DND-41 (cell line): Measurements from ENCODE around the gene KHDC4.

ENCODE experiments used
- ATAC-seq: fragments of 200-7000 bp; cut with Tn5 transposase; 3 replicates; pipeline ENCODE4 v1.9.1; 2021; ENCODE audit warnings: low read depth; ENCODE audit not compliant: insufficient read depth
- DNase-seq: peaks from one replicate; pipeline ENCODE4 v3.0.0-alpha.2; 2020
- H2AFZ ChIP-seq: 2 replicates; pipeline ENCODE4 v1.6.0; 2012; ENCODE audit warnings: low read depth, low read length
- H3K27ac ChIP-seq: 2 replicates; pipeline ENCODE4 v1.5.1; 2012; ENCODE audit warnings: low read length, inconsistent platforms
- H3K27me3 ChIP-seq: fragments of 200-600 bp; sonication (generic); 2 replicates; pipeline ENCODE4 v1.6.0; 2012; ENCODE audit warnings: low read length, mild to moderate bottlenecking, inconsistent platforms; ENCODE audit not compliant: insufficient read depth, poor library complexity
- H3K36me3 ChIP-seq: 2 replicates; pipeline ENCODE4 v1.5.1; 2012; ENCODE audit warnings: low read length, inconsistent platforms; ENCODE audit not compliant: insufficient read depth
- H3K4me1 ChIP-seq: 2 replicates; pipeline ENCODE4 v1.5.1; 2012; ENCODE audit warnings: mild to moderate bottlenecking, low read length; ENCODE audit not compliant: insufficient read depth
- H3K4me2 ChIP-seq: 2 replicates; pipeline ENCODE4 v1.6.0; 2012; ENCODE audit warnings: mild to moderate bottlenecking, moderate library complexity, low read length, inconsistent platforms; ENCODE audit not compliant: insufficient read depth
- H3K4me3 ChIP-seq, 2 experiments: fragments of 200-600 bp in 1 of 2; shearing (Covaris generic) in 1 of 2; 2 replicates each; pipeline ENCODE4 v1.5.1; 2012 to 2016; ENCODE audit warnings: inconsistent platforms in 2 of 2, low read length in 2 of 2, mild to moderate bottlenecking in 2 of 2, low read depth in 1 of 2, moderate library complexity in 1 of 2
- H3K79me2 ChIP-seq: 2 replicates; pipeline ENCODE4 v1.6.0; 2012; ENCODE audit warnings: low read length, inconsistent platforms; ENCODE audit not compliant: insufficient read depth
- H3K9ac ChIP-seq: 2 replicates; pipeline ENCODE4 v1.6.0; 2012; ENCODE audit warnings: low read depth, mild to moderate bottlenecking, inconsistent platforms, low read length, moderate library complexity
- H3K9me3 ChIP-seq: 2 replicates; pipeline ENCODE4 v1.5.1; 2012; ENCODE audit warnings: low read length, moderate library complexity, mild to moderate bottlenecking, inconsistent platforms; ENCODE audit not compliant: insufficient read depth, severe bottlenecking
- H4K20me1 ChIP-seq: 2 replicates; pipeline ENCODE4 v1.6.0; 2012; ENCODE audit warnings: low read length; ENCODE audit not compliant: insufficient read depth
- EZH2 ChIP-seq: IDR thresholded peaks from 3 replicates; pipeline ENCODE4 v1.6.1; 2012; ENCODE audit warnings: borderline replicate concordance, low read depth, mild to moderate bottlenecking, moderate library complexity, low read length, inconsistent platforms; ENCODE audit not compliant: severe bottlenecking
- TF ChIP-seq, protein P1 (sequence below): IDR thresholded peaks from 2 replicates; pipeline ENCODE4 v1.5.1; 2012; ENCODE audit warnings: borderline replicate concordance, low read length, moderate library complexity, mild to moderate bottlenecking; ENCODE audit not compliant: poor library complexity, severe bottlenecking; ENCODE audit errors: extremely low read depth

Gene KHDC4

DNA sequence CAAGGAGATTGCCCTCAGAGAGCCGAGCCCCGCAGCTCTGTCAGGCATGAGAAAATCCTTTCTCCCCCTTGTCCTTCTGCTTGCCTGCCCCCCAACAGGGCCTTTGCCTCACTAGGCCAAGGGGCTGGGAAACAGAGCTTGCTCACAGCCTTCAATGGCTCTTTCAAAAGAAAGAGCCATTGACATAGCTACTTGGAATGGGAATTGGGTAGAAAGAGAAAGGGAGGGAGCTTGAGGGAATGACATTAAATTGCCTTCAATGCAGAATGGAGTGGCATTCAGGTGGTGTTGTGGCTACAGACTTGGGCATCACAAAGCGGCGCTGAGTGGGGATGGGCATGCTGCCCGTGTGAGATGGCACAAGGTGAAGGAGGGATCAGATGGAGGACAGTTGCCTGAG lies 61.7 kb downstream of the KHDC4 start:
- Histone ChIP-seq H3K36me3 (no peaks in the 10 kb centered on the region), H3K27me3 (no peaks in the 10 kb centered on the region), H3K79me2 (no peaks in the 10 kb centered on the region), H3K4me1 (no peaks in the 10 kb centered on the region), H3K9ac (no peak overlapping the region), H3K4me3 (no peak overlapping the region), H2AFZ (no peak overlapping the region), H3K4me2 (no peak overlapping the region), H3K27ac (no peak overlapping the region), H3K9me3 (no peaks in the 10 kb centered on the region), H4K20me1 (no peaks in the 10 kb centered on the region)
- no peak for DNase-seq
- no peak for ATAC-seq
- TF ChIP-seq EZH2 = no peak
- TF ChIP-seq, protein P1, sequence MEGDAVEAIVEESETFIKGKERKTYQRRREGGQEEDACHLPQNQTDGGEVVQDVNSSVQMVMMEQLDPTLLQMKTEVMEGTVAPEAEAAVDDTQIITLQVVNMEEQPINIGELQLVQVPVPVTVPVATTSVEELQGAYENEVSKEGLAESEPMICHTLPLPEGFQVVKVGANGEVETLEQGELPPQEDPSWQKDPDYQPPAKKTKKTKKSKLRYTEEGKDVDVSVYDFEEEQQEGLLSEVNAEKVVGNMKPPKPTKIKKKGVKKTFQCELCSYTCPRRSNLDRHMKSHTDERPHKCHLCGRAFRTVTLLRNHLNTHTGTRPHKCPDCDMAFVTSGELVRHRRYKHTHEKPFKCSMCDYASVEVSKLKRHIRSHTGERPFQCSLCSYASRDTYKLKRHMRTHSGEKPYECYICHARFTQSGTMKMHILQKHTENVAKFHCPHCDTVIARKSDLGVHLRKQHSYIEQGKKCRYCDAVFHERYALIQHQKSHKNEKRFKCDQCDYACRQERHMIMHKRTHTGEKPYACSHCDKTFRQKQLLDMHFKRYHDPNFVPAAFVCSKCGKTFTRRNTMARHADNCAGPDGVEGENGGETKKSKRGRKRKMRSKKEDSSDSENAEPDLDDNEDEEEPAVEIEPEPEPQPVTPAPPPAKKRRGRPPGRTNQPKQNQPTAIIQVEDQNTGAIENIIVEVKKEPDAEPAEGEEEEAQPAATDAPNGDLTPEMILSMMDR = no peak

DNA sequence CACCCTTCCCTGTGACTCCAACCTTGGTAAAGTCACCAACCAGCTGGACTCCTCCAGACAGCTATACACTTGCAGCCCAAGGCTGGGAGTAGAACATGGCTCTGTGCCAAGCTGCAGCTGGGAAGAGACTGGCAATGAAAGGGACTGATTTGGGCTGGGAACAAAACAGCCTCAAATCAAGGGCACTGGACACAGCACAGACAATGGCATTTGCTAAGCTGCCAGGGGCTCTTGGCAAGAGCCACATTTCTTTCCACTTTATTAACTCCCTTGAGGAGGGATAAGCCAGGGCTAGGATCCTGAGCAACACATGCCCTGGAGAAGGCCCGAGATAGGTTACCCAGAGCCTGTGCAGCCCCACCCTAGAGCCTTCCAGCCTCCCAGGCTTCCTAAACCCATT lies 62.8 kb downstream of the KHDC4 start:
- no peak overlapping the region for H3K9ac ChIP-seq
- H3K4me1 ChIP-seq = no peaks in the 10 kb centered on the region
- no peak overlapping the region for H2AFZ ChIP-seq
- ATAC-seq = no peak
- H3K4me2 ChIP-seq = no peak overlapping the region
- no peak overlapping the region for H3K27ac ChIP-seq
- H3K36me3 ChIP-seq = no peaks in the 10 kb centered on the region
- no peak overlapping the region for H3K4me3 ChIP-seq
- no peaks in the 10 kb centered on the region for H3K9me3 ChIP-seq
- TF ChIP-seq EZH2 = no peak
- TF ChIP-seq, protein P1 = no peak
- DNase-seq = no peak
- H4K20me1 ChIP-seq = no peaks in the 10 kb centered on the region
- no peaks in the 10 kb centered on the region for H3K27me3 ChIP-seq
- no peaks in the 10 kb centered on the region for H3K79me2 ChIP-seq

DNA sequence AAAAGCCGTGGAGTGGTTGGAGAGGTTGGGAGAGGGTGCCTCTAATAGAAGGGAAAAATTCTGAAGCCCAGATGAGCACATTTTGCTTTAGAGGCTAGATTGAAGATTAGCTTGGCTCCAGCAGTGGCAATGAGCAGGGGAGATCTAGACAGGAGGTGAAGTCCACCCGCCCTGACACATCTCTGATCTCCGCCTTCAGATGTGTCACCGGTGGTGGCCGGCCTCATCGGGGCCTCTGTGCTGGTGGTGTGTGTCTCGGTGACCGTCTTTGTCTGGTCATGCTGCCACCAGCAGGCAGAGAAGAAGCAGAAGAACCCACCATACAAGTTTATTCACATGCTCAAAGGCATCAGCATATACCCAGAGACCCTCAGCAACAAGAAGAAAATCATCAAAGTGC lies 66.4 kb downstream of the KHDC4 start:
- no peaks in the 10 kb centered on the region for H3K9me3 ChIP-seq
- no peak overlapping the region for H3K4me3 ChIP-seq
- no peak for ATAC-seq
- no peak for DNase-seq
- no peak overlapping the region for H3K9ac ChIP-seq
- no peaks in the 10 kb centered on the region for H4K20me1 ChIP-seq
- no peaks in the 10 kb centered on the region for H3K27me3 ChIP-seq
- no peaks in the 10 kb centered on the region for H3K79me2 ChIP-seq
- H3K36me3 ChIP-seq = no peaks in the 10 kb centered on the region
- H3K4me1 ChIP-seq = no peaks in the 10 kb centered on the region
- H3K27ac ChIP-seq = no peak overlapping the region
- H3K4me2 ChIP-seq = no peak overlapping the region
- TF ChIP-seq EZH2 = no peak
- TF ChIP-seq, protein P1 = no peak
- no peak overlapping the region for H2AFZ ChIP-seq

DNA sequence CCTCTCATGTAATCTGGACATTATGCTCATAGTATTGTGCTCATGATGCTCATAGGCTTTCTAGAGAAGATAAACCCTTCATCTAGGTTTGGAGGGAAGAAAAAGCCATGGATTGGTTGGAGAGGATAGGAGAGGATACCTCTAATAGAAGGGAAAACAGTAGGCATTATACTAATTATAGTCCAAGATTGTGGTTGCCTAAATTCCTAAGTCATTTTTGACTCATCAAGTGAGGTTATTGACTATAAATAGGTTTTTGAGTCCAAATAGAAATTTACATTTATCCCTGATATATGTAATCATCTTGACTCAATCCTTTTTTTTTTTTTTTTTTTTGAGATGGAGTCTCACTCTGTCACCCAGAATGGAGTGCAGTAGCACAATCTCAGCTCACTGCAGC lies 69.8 kb downstream of the KHDC4 start:
- H3K4me1 ChIP-seq = peaks cover 9% of the 10 kb centered on the region
- no peaks in the 10 kb centered on the region for H3K36me3 ChIP-seq
- DNase-seq = no peak
- TF ChIP-seq, protein P1 = no peak
- no peak for TF ChIP-seq EZH2
- no peak overlapping the region for H3K9ac ChIP-seq
- H3K79me2 ChIP-seq = no peaks in the 10 kb centered on the region
- no peak for ATAC-seq
- H3K27ac ChIP-seq = no peak overlapping the region
- H3K27me3 ChIP-seq = no peaks in the 10 kb centered on the region
- no peaks in the 10 kb centered on the region for H3K9me3 ChIP-seq
- H3K4me3 ChIP-seq = no peak overlapping the region
- no peak overlapping the region for H2AFZ ChIP-seq
- no peak overlapping the region for H3K4me2 ChIP-seq
- H4K20me1 ChIP-seq = no peaks in the 10 kb centered on the region
